OCI-LY7 (cell line): Measurements from ENCODE around the gene CTNND2. TPM values are rescaled to one million over a fixed set of nuclear protein-coding genes. Genes with fewer than 3 reads are reported as not detected.

Experiments used
- BruUV-seq: library from RNA; stranded (reverse); fragments of 400-500 nt; replicated peaks from 2 replicates; lab custom pipeline; 2021; lab: Mats Ljungman, UMichigan
- CTCF ChIA-PET: fragments of 300-600 bp; sonication (Branson Sonifier 250); formaldehyde crosslinking; loops from one replicate; lab custom pipeline; 2022; ENCODE audit warnings: antibody characterized with exemption; ENCODE audit not compliant: unreplicated experiment; lab: Charles Lee
- POLR2A ChIA-PET: fragments of 300-600 bp; sonication (Branson Sonifier 250); formaldehyde crosslinking; loops from one replicate; lab custom pipeline; 2022; ENCODE audit warnings: antibody characterized with exemption; lab: Charles Lee
- DNase-seq: peaks from one replicate; pipeline ENCODE4 v3.0.0-alpha.2; 2015; ENCODE audit warnings: low spot score
- H2AFZ ChIP-seq: fragments of 200-600 bp; sonication (generic), shearing (Covaris generic); 2 replicates; pipeline ENCODE4 v1.6.1; 2014; ENCODE audit warnings: mild to moderate bottlenecking, antibody characterized with exemption, low read length, moderate library complexity
- H3K27ac ChIP-seq: fragments of 200-600 bp; sonication (generic); 2 replicates; pipeline ENCODE4 v1.5.1; 2014; ENCODE audit warnings: mixed run types, low read depth, mild to moderate bottlenecking, moderate library complexity, low read length, inconsistent platforms; ENCODE audit not compliant: poor library complexity, severe bottlenecking
- H3K36me3 ChIP-seq: fragments of 200-600 bp; sonication (generic); 2 replicates; pipeline ENCODE4 v1.6.1; 2014; ENCODE audit warnings: mild to moderate bottlenecking, antibody characterized with exemption, low read length, moderate library complexity, mixed read lengths; ENCODE audit not compliant: insufficient read depth
- H3K4me1 ChIP-seq: fragments of 200-600 bp; sonication (generic); 2 replicates; pipeline ENCODE4 v1.5.1; 2014; ENCODE audit warnings: mild to moderate bottlenecking, low read length; ENCODE audit not compliant: insufficient read depth, poor library complexity, severe bottlenecking
- H3K4me2 ChIP-seq: fragments of 200-600 bp; sonication (generic); 2 replicates; pipeline ENCODE4 v1.6.1; 2014; ENCODE audit warnings: mild to moderate bottlenecking, low read length
- H3K4me3 ChIP-seq: fragments of 200-600 bp; sonication (generic); 2 replicates; pipeline ENCODE4 v1.5.1; 2014; ENCODE audit warnings: mild to moderate bottlenecking, low read depth, low read length; ENCODE audit not compliant: poor library complexity, severe bottlenecking
- H3K79me2 ChIP-seq: fragments of 200-600 bp; sonication (generic); 2 replicates; pipeline ENCODE4 v1.6.1; 2016; ENCODE audit warnings: low read depth, mild to moderate bottlenecking, low read length, moderate library complexity, mixed read lengths; ENCODE audit not compliant: insufficient read depth
- H3K9me2 ChIP-seq: fragments of 200-600 bp; sonication (generic); 2 replicates; pipeline ENCODE4 v1.6.1; 2016; ENCODE audit warnings: mild to moderate bottlenecking, low read length, mixed read lengths; ENCODE audit not compliant: insufficient read depth
- H3K9me3 ChIP-seq: fragments of 200-600 bp; sonication (generic); 2 replicates; pipeline ENCODE4 v1.6.1; 2014; ENCODE audit warnings: mild to moderate bottlenecking, mixed run types, low read length, mixed read lengths
- H4K20me1 ChIP-seq: fragments of 200-600 bp; sonication (generic); 2 replicates; pipeline ENCODE4 v1.6.1; 2014; ENCODE audit warnings: mild to moderate bottlenecking, antibody characterized with exemption, low read length, moderate library complexity, mixed read lengths; ENCODE audit not compliant: insufficient read depth
- EZH2phosphoT487 ChIP-seq: fragments of 200-600 bp; sonication (generic); IDR thresholded peaks from 2 replicates; pipeline ENCODE4 v1.6.1; 2018; ENCODE audit warnings: low read depth, borderline replicate concordance, mild to moderate bottlenecking, mixed run types, antibody characterized with exemption, low read length, moderate library complexity, mixed read lengths
- intact Hi-C: fragments of 100-400 bp; cut with micrococcal nuclease; formaldehyde crosslinking; loops from one replicate; pipeline ENCODE4 v1.10.0; 2022; ENCODE audit not compliant: unreplicated experiment
- total RNA-seq, 2 experiments: library from RNA; depleted of rRNA in 1 of 2; stranded (reverse); fragments of >200 nt in 1 of 2; shearing (Covaris generic) in 1 of 2; gene quantifications; 2 replicates each; pipeline ENCODE4 v1.2.3, GENCODE V29; 2014 to 2022
- TF ChIP-seq, protein P1 (sequence below): fragments of 200-600 bp; sonication (generic); conservative IDR thresholded peaks from 2 replicates; pipeline ENCODE4 v1.5.1; 2014; ENCODE audit warnings: mild to moderate bottlenecking, antibody characterized with exemption, low read length, moderate library complexity, mixed read lengths

Gene CTNND2
- total RNA-seq, 2 experiments from 2014 or later, result not detected

DNA sequence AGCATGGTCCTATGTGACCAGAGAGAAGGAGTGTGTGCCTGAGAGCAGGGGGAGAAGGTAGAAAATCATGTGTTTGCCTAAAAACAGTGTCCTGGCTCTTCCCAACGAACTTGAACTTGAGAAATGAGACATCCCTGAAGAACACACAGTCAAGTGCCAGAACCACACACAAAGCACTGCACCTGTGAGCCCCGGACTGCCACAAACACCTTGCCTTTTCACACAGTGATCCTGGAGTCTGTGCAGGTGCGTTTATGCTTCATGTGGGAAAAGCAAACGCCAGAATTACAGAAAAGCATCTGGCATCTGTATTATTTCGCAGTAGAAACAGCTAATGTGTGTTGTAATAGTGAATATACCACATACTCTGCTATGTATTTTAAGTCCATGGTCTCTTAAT is 9.3 kb downstream of the CTNND2 start:
- no peak for DNase-seq
- H3K9me2 ChIP-seq, result no peaks in the 10 kb centered on the region
- intact Hi-C loops, result no loop called here
- no peak overlapping the region for H3K27ac ChIP-seq
- POLR2A ChIA-PET, result interaction anchor here (0.5 kb wide), 1 partner anchor 1339 kb away, joined by 3 read pairs; no protein-coding TSS in a partner anchor
- CTCF ChIA-PET, result no interaction called here
- H3K4me3 ChIP-seq, result no peak overlapping the region
- H3K36me3 ChIP-seq, result no peaks in the 10 kb centered on the region
- TF ChIP-seq, protein P1, sequence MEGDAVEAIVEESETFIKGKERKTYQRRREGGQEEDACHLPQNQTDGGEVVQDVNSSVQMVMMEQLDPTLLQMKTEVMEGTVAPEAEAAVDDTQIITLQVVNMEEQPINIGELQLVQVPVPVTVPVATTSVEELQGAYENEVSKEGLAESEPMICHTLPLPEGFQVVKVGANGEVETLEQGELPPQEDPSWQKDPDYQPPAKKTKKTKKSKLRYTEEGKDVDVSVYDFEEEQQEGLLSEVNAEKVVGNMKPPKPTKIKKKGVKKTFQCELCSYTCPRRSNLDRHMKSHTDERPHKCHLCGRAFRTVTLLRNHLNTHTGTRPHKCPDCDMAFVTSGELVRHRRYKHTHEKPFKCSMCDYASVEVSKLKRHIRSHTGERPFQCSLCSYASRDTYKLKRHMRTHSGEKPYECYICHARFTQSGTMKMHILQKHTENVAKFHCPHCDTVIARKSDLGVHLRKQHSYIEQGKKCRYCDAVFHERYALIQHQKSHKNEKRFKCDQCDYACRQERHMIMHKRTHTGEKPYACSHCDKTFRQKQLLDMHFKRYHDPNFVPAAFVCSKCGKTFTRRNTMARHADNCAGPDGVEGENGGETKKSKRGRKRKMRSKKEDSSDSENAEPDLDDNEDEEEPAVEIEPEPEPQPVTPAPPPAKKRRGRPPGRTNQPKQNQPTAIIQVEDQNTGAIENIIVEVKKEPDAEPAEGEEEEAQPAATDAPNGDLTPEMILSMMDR, result no peak
- TF ChIP-seq EZH2phosphoT487, result no peak
- no peak overlapping the region for H2AFZ ChIP-seq
- H4K20me1 ChIP-seq, result no peaks in the 10 kb centered on the region
- H3K9me3 ChIP-seq, result no peaks in the 10 kb centered on the region
- BruUV-seq, result no TSS peak
- H3K79me2 ChIP-seq, result no peaks in the 10 kb centered on the region
- H3K4me1 ChIP-seq, result no peaks in the 10 kb centered on the region
- no peak overlapping the region for H3K4me2 ChIP-seq

DNA sequence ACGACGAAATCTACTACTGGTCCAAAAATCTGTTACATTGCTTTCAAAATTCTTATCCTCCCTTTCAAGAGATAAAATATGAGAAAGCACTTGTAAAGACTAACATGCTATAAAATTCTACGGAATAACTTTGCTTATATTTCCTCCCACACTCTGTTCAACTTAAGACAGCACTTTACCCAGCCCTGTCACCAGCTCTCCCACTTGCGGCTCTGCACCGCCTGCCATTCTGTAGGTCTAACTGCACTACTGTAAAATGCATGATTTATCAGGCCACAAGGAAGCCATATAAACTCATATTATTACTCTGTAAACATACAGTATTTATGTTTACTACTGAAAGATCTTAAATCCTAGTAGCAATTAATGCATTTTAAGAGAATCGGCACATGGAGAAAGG is 11.4 kb downstream of the CTNND2 start:
- Histone ChIP-seq H4K20me1 (no peaks in the 10 kb centered on the region), H3K27ac (no peak overlapping the region), H3K9me2 (no peaks in the 10 kb centered on the region), H3K4me3 (no peak overlapping the region), H3K79me2 (no peaks in the 10 kb centered on the region), H3K9me3 (no peaks in the 10 kb centered on the region), H3K4me2 (no peak overlapping the region), H3K36me3 (no peaks in the 10 kb centered on the region), H3K4me1 (no peaks in the 10 kb centered on the region), H2AFZ (no peak overlapping the region)
- intact Hi-C loops, result no loop called here
- ChIA-PET CTCF (no interaction called here), POLR2A (no interaction called here)
- no TSS peak for BruUV-seq
- no peak for DNase-seq
- TF ChIP-seq, protein P1, result no peak
- TF ChIP-seq EZH2phosphoT487, result no peak

DNA sequence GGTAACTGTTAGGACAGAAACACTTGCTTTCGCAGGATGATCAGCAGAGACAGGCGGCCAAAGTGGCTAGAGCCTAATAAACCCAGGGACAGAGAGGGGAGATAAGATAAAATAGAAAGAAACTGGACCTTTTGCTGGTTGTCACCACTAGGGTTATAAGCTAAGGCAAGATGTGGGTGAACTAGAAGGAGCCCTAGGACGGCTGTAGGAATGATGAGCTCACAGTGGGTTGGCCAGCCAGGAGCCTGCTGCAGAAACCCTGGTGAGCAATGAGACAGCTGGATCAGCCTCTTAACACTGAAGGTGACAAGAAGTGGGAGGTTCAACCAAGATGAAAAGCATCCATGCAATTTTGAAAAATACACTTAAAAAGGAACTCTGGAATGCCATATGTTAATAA is 13.5 kb downstream of the CTNND2 start:
- no TSS peak for BruUV-seq
- H3K9me3 ChIP-seq, result no peaks in the 10 kb centered on the region
- H3K27ac ChIP-seq, result no peak overlapping the region
- no peaks in the 10 kb centered on the region for H3K36me3 ChIP-seq
- intact Hi-C loops, result no loop called here
- H3K4me1 ChIP-seq, result no peaks in the 10 kb centered on the region
- H3K79me2 ChIP-seq, result no peaks in the 10 kb centered on the region
- ChIA-PET POLR2A (no interaction called here), CTCF (no interaction called here)
- DNase-seq, result no peak
- no peaks in the 10 kb centered on the region for H3K9me2 ChIP-seq
- TF ChIP-seq EZH2phosphoT487, result no peak
- TF ChIP-seq, protein P1, result no peak
- H4K20me1 ChIP-seq, result no peaks in the 10 kb centered on the region
- no peak overlapping the region for H3K4me2 ChIP-seq
- H2AFZ ChIP-seq, result no peak overlapping the region
- no peak overlapping the region for H3K4me3 ChIP-seq
